Urothelium cell line (cell line): Measurements from ENCODE around the gene SYT6.

Source experiments
- DNase-seq: peaks from one replicate; pipeline ENCODE4 v3.0.0; 2011; ENCODE audit warnings: low spot score, mixed read lengths
- FAIRE-seq: peaks from 2 replicates; lab custom pipeline; 2011; peaks lifted over from hg19 to GRCh38; lab: Jason Lieb, UNC

SYT6 gene

GRCh38 chr1:114094675-114095074 lies 59.0 kb downstream of the SYT6 start:
- no peak for FAIRE-seq
- no peak for DNase-seq

GRCh38 chr1:114094363-114094634 lies 59.4 kb downstream of the SYT6 start:
- DNase-seq (peak; percentile 29), FAIRE-seq (no peak)

GRCh38 chr1:114093624-114094362 lies 59.9 kb downstream of the SYT6 start:
- no peak for FAIRE-seq
- DNase-seq, result peak; percentile 27

DNA sequence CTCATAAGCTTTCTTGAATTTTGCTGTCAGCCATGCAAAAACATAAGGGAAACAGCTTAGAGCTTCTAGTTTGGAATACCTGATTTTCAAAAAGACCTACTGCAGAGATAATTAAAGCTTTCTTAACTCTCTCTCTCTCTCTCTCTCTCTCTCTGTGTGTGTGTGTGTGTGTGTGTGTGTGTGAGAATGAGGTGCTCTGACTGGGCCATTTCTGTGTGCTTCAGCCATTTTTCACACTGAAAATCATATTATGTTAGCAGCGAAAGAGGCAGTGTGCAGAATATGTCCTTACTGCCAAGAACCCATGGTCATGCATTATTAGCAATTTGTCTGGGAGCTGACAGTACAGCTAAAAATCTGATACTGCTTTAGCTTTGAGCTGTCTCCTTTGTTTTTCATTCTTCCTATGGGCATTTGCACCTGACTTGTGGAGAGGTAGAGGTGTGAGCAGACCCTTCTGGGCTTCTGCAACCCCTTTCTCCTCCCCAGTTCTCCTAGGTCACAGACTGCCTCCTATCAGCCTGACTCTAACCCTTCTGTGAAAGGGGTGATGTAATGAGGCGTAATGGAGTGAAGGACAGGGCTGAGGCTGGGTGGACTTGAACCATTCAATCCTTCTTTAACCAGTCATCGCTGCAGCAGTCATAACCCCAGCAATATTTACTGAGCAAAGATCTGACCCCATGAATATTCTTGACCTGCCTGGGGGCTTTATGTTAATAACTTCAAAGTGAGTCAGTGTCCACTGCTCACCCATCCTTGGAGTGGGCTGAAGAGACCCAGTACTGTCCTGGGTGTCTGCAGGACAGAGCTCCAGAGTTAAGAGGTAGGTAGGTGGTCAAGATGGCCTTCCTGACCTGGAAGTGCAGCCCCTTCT lies 61.2 kb downstream of the SYT6 start:
- no peak for DNase-seq

DNA sequence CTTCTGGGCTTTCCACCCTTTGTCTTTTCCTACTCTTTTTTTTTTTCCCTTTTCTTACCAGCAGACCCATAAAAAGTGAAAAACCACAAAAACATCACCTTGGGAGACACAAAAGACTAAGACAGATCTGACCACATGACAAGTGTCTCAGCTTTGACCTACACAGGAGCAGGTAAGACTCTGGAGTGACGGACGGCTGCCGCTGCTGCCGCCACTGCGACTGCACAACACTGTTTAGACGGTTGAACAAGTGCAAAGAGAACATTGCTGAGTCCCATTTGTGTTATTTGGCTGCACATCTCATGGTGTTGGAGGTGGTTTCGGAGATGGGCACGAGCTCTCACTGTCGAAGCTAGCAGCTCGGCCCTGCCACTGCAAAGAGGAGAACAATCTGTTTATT lies 62.0 kb downstream of the SYT6 start:
- no peak for FAIRE-seq

More for the DNA sequence above, 61.2 kb downstream of the SYT6 start:
- no peak for FAIRE-seq

DNA sequence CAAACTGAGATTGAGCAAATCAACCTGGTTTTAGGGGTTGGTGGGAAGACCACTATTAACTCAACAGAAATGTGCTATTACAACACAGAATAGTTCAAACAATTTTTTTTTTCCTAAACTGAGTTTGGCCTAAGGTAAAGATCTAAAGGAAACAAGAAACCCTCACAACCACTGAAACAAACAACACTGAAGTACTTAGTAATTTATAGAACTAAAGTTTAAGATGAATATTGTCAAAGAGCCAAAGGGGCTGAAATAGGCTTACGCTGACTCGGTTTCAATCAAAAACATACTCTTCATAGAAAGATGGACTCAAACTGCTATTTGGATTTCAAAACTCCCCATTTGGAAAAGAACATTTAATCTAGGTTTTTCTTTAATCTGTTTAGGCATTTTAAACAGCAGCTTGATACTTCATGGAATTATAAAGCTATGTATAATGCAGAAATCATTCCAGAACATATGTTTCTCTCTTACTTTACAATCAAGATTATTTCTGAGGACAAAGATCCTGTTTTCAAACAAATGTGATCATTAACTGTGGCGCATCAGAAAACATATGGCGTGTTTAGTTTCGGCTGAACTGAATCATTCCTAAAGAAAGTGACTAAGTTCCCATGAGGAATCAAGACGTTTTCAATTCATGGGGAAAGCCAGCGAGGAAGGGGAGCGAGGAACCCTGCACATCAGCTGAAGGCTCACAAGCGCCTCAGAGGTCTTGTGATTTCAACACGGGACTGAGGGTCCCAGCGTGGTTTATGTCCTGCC lies 62.7 kb downstream of the SYT6 start:
- no peak for FAIRE-seq
- no peak for DNase-seq

More for the DNA sequence above, 62.0 kb downstream of the SYT6 start:
- no peak for DNase-seq

- no peak for FAIRE-seq
- no peak for DNase-seq
Measured at GRCh38 chr1:114089502-114090138, 64.0 kb downstream of the SYT6 start.

- no peak for DNase-seq
- FAIRE-seq, result no peak
Measured at GRCh38 chr1:114088392-114089299, 65.0 kb downstream of the SYT6 start.

GRCh38 chr1:114087495-114087894 lies 66.2 kb downstream of the SYT6 start:
- DNase-seq (no peak), FAIRE-seq (no peak)

DNA sequence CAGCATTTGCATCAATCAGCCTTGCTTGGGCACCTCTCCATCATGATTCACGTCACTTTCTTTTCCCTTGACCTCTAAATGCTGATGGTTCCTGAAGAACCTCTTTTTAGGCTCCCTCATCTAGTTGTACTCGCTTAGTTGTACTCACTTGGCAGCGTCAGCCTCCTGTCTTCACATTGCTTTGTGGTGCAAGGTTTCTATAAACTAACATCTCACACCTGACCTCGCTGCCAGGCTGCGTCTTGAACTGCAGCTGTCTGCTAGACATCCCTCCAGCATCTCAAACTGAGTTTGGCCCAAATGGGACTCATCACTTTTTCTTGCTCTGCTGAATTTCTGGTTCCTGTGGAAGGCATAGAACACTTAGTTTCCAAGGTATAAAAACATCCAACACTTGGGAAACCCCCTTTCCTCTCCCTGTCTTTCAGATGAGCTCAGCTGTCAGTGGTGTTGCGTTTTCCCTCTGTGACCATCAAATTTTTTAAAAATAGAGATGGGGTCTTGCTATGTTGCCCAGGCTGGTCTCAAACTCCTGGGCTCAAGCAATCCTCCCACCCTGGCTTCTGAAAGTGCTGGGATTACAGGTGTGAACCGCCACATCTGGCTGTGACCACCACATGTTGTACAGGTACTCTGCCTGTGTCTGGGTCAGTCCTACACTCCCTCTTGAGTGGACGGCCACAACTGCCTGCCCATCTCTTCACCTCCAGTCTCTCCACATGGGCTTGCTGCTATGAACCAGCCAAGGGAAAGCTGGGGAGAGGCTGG lies 66.9 kb downstream of the SYT6 start:
- FAIRE-seq, result no peak

DNA sequence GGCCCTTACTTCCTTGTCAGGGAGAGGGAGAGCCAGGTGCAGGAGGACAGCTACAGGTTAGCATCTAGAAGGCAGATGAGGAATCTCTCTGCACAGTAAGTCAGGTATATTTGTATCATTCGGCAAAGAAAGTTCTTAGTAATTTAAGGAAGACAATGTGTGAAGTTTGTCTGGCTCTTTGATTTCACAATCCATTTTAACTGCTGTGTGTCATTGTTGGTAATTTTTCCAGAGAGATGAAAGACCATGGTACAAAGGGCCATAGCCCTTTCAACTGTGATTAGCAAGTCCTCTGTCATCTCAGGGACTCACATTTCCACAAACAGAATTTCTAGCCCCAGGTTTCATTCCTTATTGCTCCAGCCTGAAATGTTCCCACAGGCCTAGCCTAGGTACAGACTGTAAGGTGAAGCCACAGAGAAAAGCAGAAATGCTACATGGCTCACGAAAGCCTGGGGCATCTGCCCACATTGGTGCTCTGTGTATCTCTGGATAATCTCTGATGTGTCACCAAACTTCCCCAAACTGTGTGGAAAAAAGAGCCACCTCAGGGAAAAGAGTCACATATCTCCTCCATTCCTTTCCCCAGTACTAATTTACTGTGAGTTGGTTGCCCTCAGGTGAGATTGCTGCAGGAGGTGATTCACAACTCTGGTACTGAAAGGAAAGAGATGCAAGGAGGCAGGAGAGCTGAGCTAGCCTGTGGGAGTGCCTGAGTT lies 70.6 kb downstream of the SYT6 start:
- FAIRE-seq (no peak), DNase-seq (no peak)

More for the DNA sequence above, 66.9 kb downstream of the SYT6 start:
- no peak for DNase-seq

GRCh38 chr1:114082304-114082630 lies 71.4 kb downstream of the SYT6 start:
- no peak for DNase-seq
- FAIRE-seq, result no peak

DNA sequence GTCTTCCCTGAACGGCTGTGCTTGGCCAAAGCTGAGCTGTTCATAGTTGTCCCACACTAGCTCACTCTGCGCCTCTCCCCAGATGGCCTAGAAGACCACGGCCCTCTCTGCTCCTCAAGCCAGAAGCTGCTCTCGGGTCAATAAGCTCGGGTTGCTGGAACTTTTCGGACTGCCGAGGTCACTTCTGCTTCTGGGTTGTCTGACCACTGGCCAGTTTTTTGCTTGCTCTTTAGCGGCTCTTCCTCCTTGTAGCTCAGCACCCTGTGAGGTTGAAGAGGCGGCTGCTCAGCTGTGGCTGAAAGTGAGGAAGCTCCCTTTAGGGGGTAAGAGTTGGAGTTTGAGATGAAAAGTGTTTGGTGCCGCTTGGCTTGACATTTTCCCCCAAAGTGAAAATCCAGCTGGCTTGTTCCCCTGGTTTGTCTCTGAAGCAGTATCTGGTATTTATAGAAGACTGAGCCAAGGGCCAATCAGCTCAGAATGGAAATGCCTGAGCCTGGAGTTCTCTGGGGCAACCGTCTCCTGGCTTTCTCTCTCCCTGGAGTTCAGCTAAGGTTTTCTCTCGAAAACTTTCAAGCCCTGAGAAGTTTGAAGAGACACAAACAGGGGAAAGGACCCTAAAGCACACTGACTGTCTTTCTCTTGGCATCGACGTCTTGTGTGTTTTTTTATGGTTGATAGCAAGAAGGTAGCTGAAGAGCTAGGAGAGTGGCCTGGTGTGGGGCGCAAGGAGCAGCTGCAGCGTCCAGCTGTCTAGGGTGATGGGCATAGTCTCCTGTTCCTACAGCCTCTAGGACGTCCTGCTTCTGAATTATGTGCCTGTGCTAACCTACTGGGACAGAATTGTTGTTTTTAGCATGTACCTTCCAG lies 72.0 kb downstream of the SYT6 start:
- FAIRE-seq, result no peak
- no peak for DNase-seq

DNA sequence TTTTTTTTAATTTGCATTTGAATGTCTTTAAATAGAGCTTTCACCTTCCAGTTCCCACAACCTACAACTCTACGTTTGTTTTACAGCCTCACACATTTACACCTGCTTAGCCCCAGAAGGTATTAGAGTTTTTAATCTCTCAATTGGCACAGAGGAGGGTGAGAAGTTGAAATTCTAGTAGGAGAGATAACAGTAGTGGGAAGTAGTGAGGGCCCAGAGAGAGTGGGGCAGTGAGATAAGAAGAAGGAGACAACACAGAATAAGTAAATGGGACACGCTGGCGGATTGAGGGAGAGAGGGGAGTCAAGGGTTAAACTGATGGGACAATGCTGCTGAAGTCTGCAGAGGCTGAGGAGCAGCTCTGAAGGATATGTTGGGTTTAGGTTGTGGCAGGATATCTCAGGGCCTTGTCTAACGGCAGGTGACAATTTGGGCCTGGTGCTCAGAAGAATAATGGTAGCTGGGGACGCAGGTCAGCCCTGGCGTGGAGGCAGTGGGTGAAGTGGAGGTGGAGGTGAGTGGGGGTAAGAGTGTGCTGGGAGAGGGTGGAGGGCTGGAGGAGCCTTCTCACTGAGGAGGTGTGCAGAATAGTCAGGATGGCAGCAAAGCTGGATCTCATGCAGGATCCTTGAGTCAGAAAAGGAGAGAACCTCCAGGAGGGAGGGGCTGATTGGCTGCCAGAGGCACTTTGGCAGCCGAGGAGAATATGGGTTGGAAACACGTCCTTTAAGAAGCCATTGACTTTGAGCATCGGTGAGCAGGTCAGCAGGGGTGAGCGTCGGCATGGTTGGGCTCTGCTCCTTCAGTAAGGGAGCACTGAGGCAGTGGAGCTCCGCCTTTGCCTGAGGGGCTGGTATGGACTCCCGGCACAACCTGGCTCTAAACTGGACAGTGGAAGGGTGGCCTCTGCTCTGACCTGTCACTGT lies 72.9 kb downstream of the SYT6 start:
- no peak for FAIRE-seq
- no peak for DNase-seq

DNA sequence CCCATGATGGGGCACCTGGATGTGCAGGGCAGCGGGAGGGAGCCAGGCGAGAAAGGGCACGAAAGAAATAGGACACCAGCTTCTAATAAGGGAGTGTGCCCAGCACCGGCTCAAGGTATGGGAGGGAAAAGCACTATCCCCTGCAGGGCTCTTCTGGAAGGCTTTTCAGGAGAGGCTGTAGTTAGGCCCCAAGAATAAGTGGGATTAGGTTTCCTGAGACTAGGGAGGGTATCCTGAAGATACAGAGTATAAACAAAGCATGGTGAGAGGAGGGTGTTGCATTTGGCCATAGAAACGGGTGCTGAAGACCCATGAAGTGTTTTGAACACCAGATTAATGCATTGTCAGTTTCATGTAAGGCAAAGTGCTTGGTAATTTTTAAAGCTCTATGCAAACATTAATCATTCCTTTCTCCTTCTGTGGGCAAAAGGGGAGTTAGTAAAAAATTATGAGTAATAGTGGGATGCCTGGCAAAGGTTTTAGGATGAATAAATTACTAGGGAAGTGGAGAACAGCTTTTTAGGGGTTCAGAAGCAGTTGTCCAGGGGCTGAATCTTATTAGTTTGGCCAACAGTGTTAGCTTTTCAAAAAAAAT lies 74.0 kb downstream of the SYT6 start:
- DNase-seq (no peak), FAIRE-seq (no peak)

GRCh38 chr1:114078116-114078515 lies 75.6 kb downstream of the SYT6 start:
- FAIRE-seq (no peak), DNase-seq (no peak)
